ENCODE results near the gene LAMB4.

LAMB4 gene

GRCh38 chr7:108140671-108141070 lies 10.5 kb upstream of the LAMB4 start:
- DNase-seq, result no peak

GRCh38 chr7:108138911-108139310 lies 8.8 kb upstream of the LAMB4 start:
- DNase-seq, result no peak

- no peak for DNase-seq
Measured at GRCh38 chr7:108137993-108138392, 7.8 kb upstream of the LAMB4 start.

DNA sequence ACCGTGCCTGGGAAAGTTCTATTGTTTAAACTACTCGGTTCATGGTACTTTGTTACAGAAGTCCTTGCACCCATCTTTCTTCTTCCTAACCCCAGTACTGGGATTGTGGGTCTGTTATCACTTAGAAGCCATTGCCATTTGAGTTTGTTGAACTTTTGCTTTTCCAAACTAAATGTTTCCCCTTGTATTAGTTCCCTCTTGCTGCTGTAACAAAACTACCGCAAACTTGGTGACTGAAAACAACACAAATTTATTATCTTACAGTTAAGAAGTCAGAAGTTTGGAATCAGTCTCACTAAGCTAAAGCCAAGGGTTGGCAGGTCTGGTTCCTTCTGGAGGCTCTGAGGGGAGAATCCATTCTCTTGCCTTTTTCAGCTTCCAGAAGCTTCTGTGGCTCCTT lies 6.9 kb upstream of the LAMB4 start:
- DNase-seq, result no peak

DNA sequence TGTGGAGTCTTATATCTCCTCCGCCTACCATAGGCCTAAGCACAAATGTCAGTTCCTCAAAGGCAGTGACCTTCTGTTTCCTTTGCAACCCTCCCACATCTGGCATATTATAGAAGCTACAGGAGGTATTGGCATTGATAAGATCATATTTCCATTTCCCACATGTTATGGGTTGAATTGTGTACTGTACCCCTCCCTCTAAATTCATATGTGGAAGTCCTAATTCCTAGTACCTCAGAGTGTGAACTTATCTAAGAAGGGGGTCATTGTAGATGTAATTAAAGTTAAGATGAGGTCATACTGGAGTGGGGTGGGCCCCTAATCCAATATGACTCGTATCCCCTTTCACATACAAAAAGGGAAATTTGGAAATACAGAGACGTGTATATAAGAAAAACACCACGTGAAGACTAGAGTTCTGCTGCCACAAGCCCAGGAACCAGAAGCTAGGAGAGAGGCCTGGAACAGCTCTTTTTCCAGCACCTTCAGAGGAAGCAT lies 6.1 kb upstream of the LAMB4 start:
- no peak for DNase-seq

- no peak for DNase-seq
Measured at GRCh38 chr7:108135446-108136190, 5.5 kb upstream of the LAMB4 start.

GRCh38 chr7:108134486-108134885 lies 4.3 kb upstream of the LAMB4 start:
- DNase-seq, result no peak

DNA sequence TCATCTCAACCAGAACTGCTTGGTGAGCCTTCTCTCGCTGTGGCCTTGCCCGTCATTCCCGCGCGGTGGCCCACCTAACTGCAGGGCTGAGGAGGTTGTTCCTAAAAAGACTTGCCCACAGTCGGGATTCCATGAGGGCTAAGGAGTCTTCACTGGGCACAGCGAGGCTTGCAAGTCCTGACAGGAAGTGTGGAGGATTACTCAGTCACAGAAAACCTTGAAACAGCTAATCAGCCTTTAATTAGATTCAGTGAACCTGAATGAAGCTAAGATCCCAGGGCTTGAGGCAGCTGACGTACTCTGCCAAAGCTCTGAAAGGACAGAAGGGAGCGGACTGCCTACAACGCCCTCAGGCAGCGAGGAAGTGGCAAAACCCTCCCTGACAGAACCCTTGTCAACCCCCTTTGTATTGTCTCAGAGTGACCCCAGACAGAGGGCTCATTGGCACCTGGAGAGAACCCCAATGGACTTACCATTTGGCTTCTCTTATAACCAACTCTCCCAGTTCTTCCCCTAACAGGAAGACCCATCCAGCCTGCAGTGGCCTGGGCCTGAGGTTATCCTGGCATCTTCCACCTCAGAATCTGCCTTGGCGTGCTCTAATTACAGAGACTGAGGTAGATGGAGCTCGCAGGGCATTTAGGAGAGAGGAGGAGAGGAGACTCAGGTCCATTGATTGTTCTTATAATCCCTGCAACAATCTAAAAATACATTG lies 2.5 kb upstream of the LAMB4 start:
- DNase-seq, result no peak

GRCh38 chr7:108129018-108129965 lies 869 bp downstream of the LAMB4 start:
- no peak for DNase-seq

- no peak for DNase-seq
Measured at GRCh38 chr7:108128514-108128913, 1.6 kb downstream of the LAMB4 start.

- DNase-seq, result no peak
Measured at GRCh38 chr7:108127461-108127860, 2.7 kb downstream of the LAMB4 start.

GRCh38 chr7:108124820-108125219 lies 5.3 kb downstream of the LAMB4 start:
- no peak for DNase-seq

DNA sequence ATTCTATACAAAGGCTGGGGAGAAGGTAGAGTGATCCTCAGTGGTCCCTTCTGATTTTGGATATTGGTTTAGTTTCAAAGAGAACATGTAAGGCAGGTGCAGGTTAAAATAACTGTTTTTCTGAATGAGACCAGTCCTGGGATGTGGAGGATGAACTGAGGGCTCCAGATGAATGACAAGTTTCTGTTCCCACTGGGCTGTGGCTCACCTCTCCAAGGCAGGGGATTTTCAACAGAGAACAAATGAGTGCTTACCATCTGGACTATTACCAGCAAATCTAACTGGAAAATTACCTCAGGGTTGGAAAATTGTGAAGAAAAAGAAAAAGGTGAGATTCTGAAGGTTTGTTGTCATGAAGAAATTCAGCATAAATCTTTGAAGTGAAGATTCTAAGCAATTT lies 8.0 kb downstream of the LAMB4 start:
- no peak for DNase-seq

DNA sequence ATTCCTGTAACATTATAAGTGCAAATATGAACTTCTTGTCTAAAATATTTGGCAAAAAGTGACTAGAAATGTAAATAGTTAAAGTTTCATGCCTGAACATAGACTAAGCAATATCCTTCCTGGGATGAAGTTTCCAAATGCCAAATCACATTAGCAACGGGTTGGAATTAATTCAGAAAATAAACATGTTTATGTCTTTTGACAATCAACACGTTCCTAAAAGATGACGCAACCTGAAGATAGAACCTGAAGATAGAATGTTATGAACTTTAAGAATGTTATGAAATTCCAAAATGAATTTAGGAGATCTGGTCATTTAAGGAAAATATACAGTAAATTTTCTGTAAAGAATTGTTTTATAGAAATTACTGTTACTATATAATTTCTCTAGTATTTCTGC lies 9.2 kb downstream of the LAMB4 start:
- DNase-seq, result no peak

- DNase-seq, result no peak
Measured at GRCh38 chr7:108120196-108120595, 10.0 kb downstream of the LAMB4 start.

- no peak for DNase-seq
Measured at GRCh38 chr7:108118959-108119358, 11.2 kb downstream of the LAMB4 start.

DNA sequence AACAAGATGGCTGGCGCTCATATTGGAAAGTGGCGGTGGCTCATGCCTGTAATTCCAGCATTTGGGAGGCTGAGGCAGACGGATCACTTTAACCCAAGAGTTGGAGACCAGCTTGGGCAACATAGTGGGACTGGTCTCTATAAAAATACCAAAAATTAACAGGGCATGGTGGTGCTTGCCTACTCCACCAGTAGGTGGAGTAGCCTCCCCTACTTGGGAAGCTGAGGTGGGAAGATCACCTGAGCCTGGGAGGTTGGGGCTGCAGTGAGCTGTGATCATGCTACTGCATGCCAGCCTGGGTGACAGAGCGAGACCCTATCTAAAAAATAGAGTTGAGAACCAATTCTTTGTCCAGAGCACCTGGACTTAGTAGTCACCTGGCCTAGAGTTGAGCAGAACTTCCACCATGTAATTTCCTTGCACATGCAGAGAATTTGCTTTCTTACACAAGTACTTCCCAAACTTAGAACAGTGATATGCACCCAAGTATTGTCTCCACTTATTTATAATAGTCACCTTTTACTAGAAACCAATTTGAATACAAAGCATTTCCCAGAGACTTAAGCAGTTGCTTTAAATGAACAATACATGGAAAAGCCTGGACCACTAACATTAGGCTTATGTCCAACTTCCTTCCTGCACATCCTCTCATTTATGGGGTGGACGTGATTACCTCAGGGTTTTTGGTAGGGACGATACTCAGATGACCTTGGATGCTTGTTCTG lies 15.9 kb downstream of the LAMB4 start:
- peak; percentile 20 for DNase-seq

DNA sequence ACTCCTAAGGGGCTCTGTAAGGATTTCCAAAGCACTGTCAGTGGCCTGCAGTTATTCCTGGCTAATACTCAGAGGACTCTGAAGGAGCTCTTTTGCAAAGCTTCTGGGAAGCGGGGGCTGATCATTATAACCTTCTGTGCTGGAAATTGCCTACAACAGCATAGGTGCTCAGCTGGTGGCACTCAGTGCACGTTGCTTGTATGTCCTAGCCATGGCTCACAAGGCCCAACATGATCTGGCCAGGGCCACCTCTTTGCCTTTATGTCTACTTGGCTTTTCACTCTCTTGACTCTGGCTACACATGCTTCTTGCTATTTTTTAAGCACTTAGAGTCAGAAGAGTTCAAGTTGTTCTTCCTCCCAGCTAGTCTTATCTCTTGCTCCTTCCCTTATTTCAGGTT lies 17.5 kb downstream of the LAMB4 start:
- DNase-seq, result no peak

GRCh38 chr7:108109221-108109908 lies 20.8 kb downstream of the LAMB4 start:
- no peak for DNase-seq

DNA sequence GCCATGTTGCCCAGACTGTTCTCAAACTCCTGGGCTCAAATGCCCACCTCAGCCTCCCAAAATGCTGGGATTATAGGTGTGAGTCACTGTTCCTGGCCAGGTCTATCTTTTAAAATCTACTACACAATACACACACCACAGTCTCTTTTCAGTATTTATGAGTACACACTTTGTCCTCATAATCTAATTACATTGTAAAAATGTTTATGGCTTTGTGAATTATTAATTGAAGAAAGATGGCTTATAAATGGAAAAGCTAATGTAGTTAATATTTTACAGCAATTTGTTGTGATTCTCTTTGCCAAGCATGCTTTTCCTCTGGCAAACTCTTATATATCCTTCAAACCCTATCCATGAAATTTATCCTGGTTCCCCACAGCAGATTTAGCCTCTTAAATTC lies 22.0 kb downstream of the LAMB4 start:
- DNase-seq, result no peak

- no peak for DNase-seq
Measured at GRCh38 chr7:108104324-108104723, 25.8 kb downstream of the LAMB4 start.
